ENCODE results near the gene WIPF1. TPM values are rescaled to one million over a fixed set of nuclear protein-coding genes. Genes with fewer than 3 reads are reported as not detected.

The WIPF1 gene
- total RNA-seq, 2 donors from 2014 or later: 50.4 to 58.8 TPM

DNA sequence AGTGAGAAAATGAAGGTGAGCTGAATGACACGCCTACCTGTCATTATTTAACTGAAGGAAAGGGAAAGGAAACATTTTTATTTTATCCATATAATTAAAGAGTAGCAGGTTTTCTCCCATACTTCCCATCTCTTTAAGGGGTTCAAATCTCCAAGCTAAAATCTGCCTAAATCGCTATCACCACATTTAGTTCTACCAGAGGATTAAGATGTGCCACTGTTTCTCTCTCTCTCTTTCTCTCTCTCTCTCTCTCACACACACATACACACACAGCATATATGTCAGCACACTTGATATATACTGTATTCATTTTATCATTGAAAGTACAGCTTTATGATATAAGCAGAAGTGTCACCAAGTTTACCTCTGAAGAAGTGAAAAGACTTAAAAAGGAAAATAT lies 3.1 kb downstream of the WIPF1 start:
- Histone ChIP-seq H3K27ac (peak overlapping the region in 1 of 2 donors; percentile 70), H3K4me3 (peak overlapping the region; percentile 65), H3K27me3 (replicated peaks; ENCODE audit: insufficient read depth) (no peaks in the 10 kb centered on the region), H3K36me3 (no peaks in the 10 kb centered on the region), H3K4me1 (ENCODE audit: control insufficient read depth in 1 of 2, low read depth in 2 of 2) (peaks cover 58 to 83% of the 10 kb centered on the region in 2 donors), H3K9me3 (no peaks in the 10 kb centered on the region)
- TF ChIP-seq, protein P1, sequence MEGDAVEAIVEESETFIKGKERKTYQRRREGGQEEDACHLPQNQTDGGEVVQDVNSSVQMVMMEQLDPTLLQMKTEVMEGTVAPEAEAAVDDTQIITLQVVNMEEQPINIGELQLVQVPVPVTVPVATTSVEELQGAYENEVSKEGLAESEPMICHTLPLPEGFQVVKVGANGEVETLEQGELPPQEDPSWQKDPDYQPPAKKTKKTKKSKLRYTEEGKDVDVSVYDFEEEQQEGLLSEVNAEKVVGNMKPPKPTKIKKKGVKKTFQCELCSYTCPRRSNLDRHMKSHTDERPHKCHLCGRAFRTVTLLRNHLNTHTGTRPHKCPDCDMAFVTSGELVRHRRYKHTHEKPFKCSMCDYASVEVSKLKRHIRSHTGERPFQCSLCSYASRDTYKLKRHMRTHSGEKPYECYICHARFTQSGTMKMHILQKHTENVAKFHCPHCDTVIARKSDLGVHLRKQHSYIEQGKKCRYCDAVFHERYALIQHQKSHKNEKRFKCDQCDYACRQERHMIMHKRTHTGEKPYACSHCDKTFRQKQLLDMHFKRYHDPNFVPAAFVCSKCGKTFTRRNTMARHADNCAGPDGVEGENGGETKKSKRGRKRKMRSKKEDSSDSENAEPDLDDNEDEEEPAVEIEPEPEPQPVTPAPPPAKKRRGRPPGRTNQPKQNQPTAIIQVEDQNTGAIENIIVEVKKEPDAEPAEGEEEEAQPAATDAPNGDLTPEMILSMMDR (IDR thresholded peaks at IDR 0.05): no peak
- ATAC-seq (ENCODE audit: insufficient number of reproducible peaks, low FRiP score, low read depth) (no peak), DNase-seq (ENCODE audit: low spot score) (no peak)

DNA sequence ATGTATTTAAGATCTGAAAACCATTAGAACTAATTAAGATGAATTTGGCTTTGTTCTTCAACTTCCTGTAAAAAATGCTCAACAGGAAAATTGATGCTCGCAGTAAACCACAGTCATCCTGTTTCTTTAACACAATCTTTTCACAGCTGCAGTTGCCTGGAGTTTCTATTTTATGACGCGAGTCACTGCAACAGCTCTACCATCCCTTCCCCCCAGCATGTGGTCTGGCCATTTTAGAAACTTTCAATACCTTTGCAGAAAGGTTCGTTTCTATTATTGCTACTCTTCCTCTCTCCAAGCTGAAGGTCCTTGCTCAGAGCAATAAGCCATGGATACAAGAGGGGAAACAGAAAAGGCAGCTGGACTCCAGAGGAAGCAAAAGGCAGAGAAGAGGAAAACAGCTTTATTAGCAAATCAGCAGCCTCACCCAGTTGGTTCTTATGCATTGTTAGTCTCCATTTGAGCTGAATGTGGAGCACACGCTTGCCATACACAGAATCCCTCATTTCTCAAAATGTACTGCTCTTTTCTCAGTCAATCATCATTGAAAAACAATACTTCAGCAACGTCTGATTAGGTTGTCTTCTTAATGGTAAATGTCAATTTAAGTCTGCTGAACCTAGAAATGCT lies 3.9 kb downstream of the WIPF1 start:
- no peaks in the 10 kb centered on the region for H3K9me3 ChIP-seq
- TF ChIP-seq, protein P1 (IDR thresholded peaks at IDR 0.05): no peak
- peak overlapping the region; percentile 65 for H3K4me3 ChIP-seq
- H3K27ac ChIP-seq: peak overlapping the region in 1 of 2 donors; percentile 70
- H3K27me3 ChIP-seq (replicated peaks; ENCODE audit: insufficient read depth): no peaks in the 10 kb centered on the region
- H3K36me3 ChIP-seq: no peaks in the 10 kb centered on the region
- no peak for DNase-seq (ENCODE audit: low spot score)
- no peak for ATAC-seq (ENCODE audit: insufficient number of reproducible peaks, low FRiP score, low read depth)
- H3K4me1 ChIP-seq (ENCODE audit: control insufficient read depth in 1 of 2, low read depth in 2 of 2): peaks cover 66 to 91% of the 10 kb centered on the region in 2 donors

DNA sequence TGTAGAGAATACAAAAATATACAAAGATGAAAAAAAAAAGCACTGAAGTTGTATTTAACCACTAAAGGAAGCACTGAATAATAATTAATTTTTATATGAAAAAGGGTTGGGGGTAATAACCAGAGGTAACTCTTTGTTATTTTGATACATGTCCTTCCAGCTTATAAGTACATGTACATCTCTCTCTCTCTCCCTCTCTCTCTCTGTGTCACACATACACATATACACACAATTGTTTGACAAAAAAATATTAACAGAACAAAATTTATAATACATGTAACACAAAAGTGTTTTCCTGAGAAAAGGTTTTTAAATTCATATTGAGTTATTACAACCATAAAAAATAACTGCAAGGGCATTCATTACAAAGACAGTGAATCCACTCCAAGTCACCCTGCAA lies 4.6 kb downstream of the WIPF1 start:
- Histone ChIP-seq H3K4me1 (ENCODE audit: control insufficient read depth in 1 of 2, low read depth in 2 of 2) (peaks cover 68 to 89% of the 10 kb centered on the region in 2 donors), H3K36me3 (no peaks in the 10 kb centered on the region), H3K4me3 (peak overlapping the region; percentile 65), H3K9me3 (no peaks in the 10 kb centered on the region), H3K27ac (peak overlapping the region in 1 of 2 donors; percentile 70), H3K27me3 (replicated peaks; ENCODE audit: insufficient read depth) (no peaks in the 10 kb centered on the region)
- TF ChIP-seq, protein P1 (IDR thresholded peaks at IDR 0.05): no peak
- ATAC-seq (ENCODE audit: insufficient number of reproducible peaks, low FRiP score, low read depth): no peak
- DNase-seq (ENCODE audit: low spot score): no peak

DNA sequence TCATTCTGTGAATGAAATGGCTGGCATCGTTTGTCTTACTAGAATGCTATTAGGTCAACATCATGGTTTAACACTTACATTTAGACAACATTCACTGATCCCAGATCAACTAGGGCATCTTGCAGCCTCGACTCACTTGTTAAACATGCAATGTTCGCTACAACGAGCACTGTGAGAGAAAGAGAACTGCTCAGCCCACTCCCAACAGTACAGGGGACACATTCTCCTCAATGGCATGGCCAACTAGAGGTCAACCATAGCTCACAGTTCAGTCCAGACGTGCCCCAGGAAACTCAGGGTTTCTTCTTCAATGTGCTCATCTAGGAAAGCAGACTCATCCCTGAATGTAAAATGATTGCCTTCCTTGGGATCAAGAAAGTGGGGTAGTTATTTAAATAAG lies 5.9 kb downstream of the WIPF1 start:
- H3K4me1 ChIP-seq (ENCODE audit: control insufficient read depth in 1 of 2, low read depth in 2 of 2): peaks cover 72 to 81% of the 10 kb centered on the region in 2 donors
- no peaks in the 10 kb centered on the region for H3K36me3 ChIP-seq
- TF ChIP-seq, protein P1 (IDR thresholded peaks at IDR 0.05): no peak
- H3K9me3 ChIP-seq: no peaks in the 10 kb centered on the region
- ATAC-seq (ENCODE audit: insufficient number of reproducible peaks, low FRiP score, low read depth): no peak
- peak overlapping the region in 1 of 2 donors; percentile 91 for H3K27ac ChIP-seq
- no peaks in the 10 kb centered on the region for H3K27me3 ChIP-seq (replicated peaks; ENCODE audit: insufficient read depth)
- DNase-seq (ENCODE audit: low spot score): no peak
- peak overlapping the region; percentile 1 for H3K4me3 ChIP-seq

DNA sequence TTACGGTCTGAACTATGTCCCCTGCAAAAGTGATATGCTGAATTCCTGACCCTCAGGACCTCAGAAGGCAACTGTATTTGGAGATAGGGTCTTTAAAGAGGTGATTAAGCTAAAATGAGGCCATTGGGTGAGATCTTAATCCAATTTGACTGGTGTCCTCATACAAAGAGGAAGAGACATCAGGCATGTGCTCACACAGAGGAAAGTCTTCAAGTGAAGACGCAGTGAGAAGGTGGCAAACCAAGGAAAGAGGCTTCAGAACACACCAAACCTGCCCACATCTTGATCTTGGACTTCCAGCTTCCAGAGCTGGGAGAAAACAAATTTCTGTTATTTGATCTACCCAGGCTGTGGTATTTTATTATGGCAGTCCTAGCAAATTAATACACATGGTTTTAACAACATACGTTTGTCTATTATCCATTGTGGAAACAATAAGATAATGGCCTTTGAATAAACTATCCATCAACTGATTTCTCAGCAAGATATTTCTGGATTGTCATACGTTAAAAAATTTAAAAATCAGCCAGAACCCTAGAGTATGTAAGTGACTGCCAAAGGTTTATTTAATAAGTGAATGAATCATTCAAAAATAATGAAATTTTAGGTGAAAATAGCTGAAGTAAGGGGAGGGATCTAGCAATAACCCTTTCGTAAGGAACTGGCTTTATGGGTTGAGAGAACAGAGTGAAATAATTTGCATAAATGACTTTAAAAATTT lies 6.5 kb downstream of the WIPF1 start:
- Histone ChIP-seq H3K9me3 (no peaks in the 10 kb centered on the region), H3K4me1 (ENCODE audit: control insufficient read depth in 1 of 2, low read depth in 2 of 2) (peaks cover 74 to 75% of the 10 kb centered on the region in 2 donors), H3K27me3 (replicated peaks; ENCODE audit: insufficient read depth) (no peaks in the 10 kb centered on the region), H3K36me3 (no peaks in the 10 kb centered on the region), H3K27ac (peak overlapping the region; percentile 57 to 91), H3K4me3 (peak overlapping the region; percentile 1)
- TF ChIP-seq, protein P1 (IDR thresholded peaks at IDR 0.05): no peak
- ATAC-seq (ENCODE audit: insufficient number of reproducible peaks, low FRiP score, low read depth) (no peak), DNase-seq (ENCODE audit: low spot score) (no peak)

Data from thoracic aorta (tissue), 2 donors.